ENCODE data around the gene SELENON.

SELENON gene

GRCh38 chr1:25792115-25792514, 7.9 kb upstream of the SELENON start:
- peaks cover 3% of the 10 kb centered on the region for H3K4me1 ChIP-seq (ENCODE audit: control insufficient read depth, insufficient read depth, low read length)
- TF ChIP-seq ZNF391 (tag by site-specific recombination; IDR thresholded peaks at IDR 0.05; ENCODE audit: borderline replicate concordance, low read depth) (no peak), ZNF121 (tag by site-specific recombination; IDR thresholded peaks at IDR 0.05) (peak; percentile 33; the same call in 1 of the 2 replicates)
- no peaks in the 10 kb centered on the region for H3K9me3 ChIP-seq (ENCODE audit: control insufficient read depth, insufficient read depth, low read depth, low read length)
- no peak overlapping the region for H3K27ac ChIP-seq (ENCODE audit: extremely low read depth, low read depth, low read length)
- H3K36me3 ChIP-seq (ENCODE audit: control insufficient read depth in 2 of 2, insufficient read depth in 1 of 2, low read length in 2 of 2), result no peaks in the 10 kb centered on the region
- POLR2A ChIA-PET, result interaction anchor here (0.7 kb wide), 1 partner anchor 844 kb away, joined by 6 read pairs; no protein-coding TSS in a partner anchor
- CTCF ChIA-PET, result interaction anchor here (0.6 kb wide), 2 partner anchors 290 to 1888 kb away, joined by 3 read pairs; no protein-coding TSS in a partner anchor
- H3K4me3 ChIP-seq (ENCODE audit: low read depth, low read length), result no peak overlapping the region

GRCh38 chr1:25793585-25794170, 6.3 kb upstream of the SELENON start:
- CTCF ChIA-PET, result interaction anchor here (0.6 to 2.5 kb wide), 5 partner anchors 13 to 929 kb away, joined by 3 to 7 read pairs (median 4); no protein-coding TSS in a partner anchor
- POLR2A ChIA-PET, result interaction anchor here (1.6 kb wide), 1 partner anchor 13 kb away, joined by 4 read pairs; no protein-coding TSS in a partner anchor
- no peaks in the 10 kb centered on the region for H3K9me3 ChIP-seq (ENCODE audit: control insufficient read depth, insufficient read depth, low read depth, low read length)
- H3K4me1 ChIP-seq (ENCODE audit: control insufficient read depth, insufficient read depth, low read length), result no peaks in the 10 kb centered on the region
- H3K36me3 ChIP-seq (ENCODE audit: control insufficient read depth in 2 of 2, insufficient read depth in 1 of 2, low read length in 2 of 2), result no peaks in the 10 kb centered on the region
- no peak overlapping the region for H3K4me3 ChIP-seq (ENCODE audit: low read depth, low read length)
- no peak overlapping the region for H3K27ac ChIP-seq (ENCODE audit: extremely low read depth, low read depth, low read length)
- TF ChIP-seq ZNF571 (tag by site-specific recombination; IDR thresholded peaks at IDR 0.05) (no peak), ZNF155 (tag by site-specific recombination; IDR thresholded peaks at IDR 0.05) (no peak), RBAK (tag by site-specific recombination; IDR thresholded peaks at IDR 0.05) (no peak), ZNF521 (tag by site-specific recombination; IDR thresholded peaks at IDR 0.05) (no peak), YY1 (tag by site-specific recombination; IDR thresholded peaks at IDR 0.05) (no peak), ZNF302 (tag by site-specific recombination; IDR thresholded peaks at IDR 0.05; ENCODE audit: low read depth) (no peak), ZNF112 (tag by site-specific recombination; IDR thresholded peaks at IDR 0.05) (no peak), ZNF76 (tag by site-specific recombination; IDR thresholded peaks at IDR 0.05; ENCODE audit: borderline replicate concordance, low read depth) (no peak), ZBTB11 (tag by site-specific recombination; conservative IDR thresholded peaks at IDR 0.05; ENCODE audit: low read depth) (no peak), ZSCAN5A (tag by site-specific recombination; IDR thresholded peaks at IDR 0.05) (no peak), ZNF394 (tag by site-specific recombination; IDR thresholded peaks at IDR 0.05; ENCODE audit: borderline replicate concordance) (no peak), PRDM1 (tag by site-specific recombination; IDR thresholded peaks at IDR 0.05) (no peak), ZSCAN18 (tag by site-specific recombination; IDR thresholded peaks at IDR 0.05) (no peak), REPIN1 (tag by site-specific recombination; IDR thresholded peaks at IDR 0.05; ENCODE audit: low read depth) (no peak), ZBTB1 (tag by site-specific recombination; IDR thresholded peaks at IDR 0.05) (no peak), ZNF114 (tag by site-specific recombination; IDR thresholded peaks at IDR 0.05) (no peak), SETDB1 (IDR thresholded peaks at IDR 0.05; ENCODE audit: insufficient read length, low read length) (no peak), GLIS1 (tag by site-specific recombination; IDR thresholded peaks at IDR 0.05) (no peak)

Data from HEK293 (cell line).